HepG2 (cell line): ENCODE results near the gene C7orf57. TPM values are rescaled to one million over a fixed set of nuclear protein-coding genes. Genes with fewer than 3 reads are reported as not detected.

ENCODE experiments used
- ATAC-seq: fragments of 200-7000 bp; cut with Tn5 transposase; 3 replicates; pipeline ENCODE4 v1.9.1; 2020; ENCODE audit warnings: mild to moderate bottlenecking, moderate library complexity
- BruUV-seq: library from RNA; stranded (reverse); fragments of 400-500 nt; replicated peaks from 2 replicates; lab custom pipeline; 2021; lab: Mats Ljungman, UMichigan
- CTCF ChIA-PET: fragments of 300-600 bp; formaldehyde crosslinking; extraction: SDS; loops from one replicate; lab custom pipeline; 2021; ENCODE audit warnings: low total read pairs, inconsistent platforms, low intra/inter-chr PET ratio; lab: Yijun Ruan, JAX
- POLR2A ChIA-PET: fragments of 350-600 bp; sonication (Branson Sonifier 250); formaldehyde crosslinking; loops from one replicate; lab custom pipeline; 2020; ENCODE audit warnings: antibody characterized with exemption, inconsistent platforms; lab: Yijun Ruan, JAX
- DNase-seq: peaks from one replicate; pipeline ENCODE4 v3.0.0-alpha.2; 2015; ENCODE audit warnings: low spot score
- FAIRE-seq: peaks from 3 replicates; lab custom pipeline; 2011; peaks lifted over from hg19 to GRCh38; lab: Jason Lieb, UNC
- H2AFZ ChIP-seq: one replicate; pipeline ENCODE4 v1.6.1; 2011; ENCODE audit warnings: low read length, inconsistent platforms
- H3K27ac ChIP-seq: fragments of 300-600 bp; 3 replicates; pipeline ENCODE4 v1.8.0; 2011; ENCODE audit warnings: mixed run types, mild to moderate bottlenecking, mixed read lengths, low read length, inconsistent platforms; ENCODE audit not compliant: insufficient read depth; ENCODE audit errors: extremely low read length
- H3K27me3 ChIP-seq, 2 experiments: fragments of 200-600 bp in 1 of 2; 2 replicates in 1 of 2; 3 replicates in 1 of 2; pipeline versions ENCODE4 v1.6.0 to v1.8.0; 2011; ENCODE audit warnings: low read length in 2 of 2, mild to moderate bottlenecking in 2 of 2, moderate library complexity in 2 of 2, inconsistent platforms in 1 of 2; ENCODE audit not compliant: insufficient read depth in 2 of 2, control insufficient read depth in 1 of 2
- H3K36me3 ChIP-seq, 2 experiments: fragments of 200-600 bp in 1 of 2; replicated peaks in 1 of 2; 2 replicates in 1 of 2; 3 replicates in 1 of 2; pipeline versions ENCODE4 v1.5.1 to v1.8.0; 2011; ENCODE audit warnings: low read length in 2 of 2, inconsistent platforms in 1 of 2; ENCODE audit not compliant: insufficient read depth in 2 of 2, control insufficient read depth in 1 of 2
- H3K4me1 ChIP-seq: 2 replicates; pipeline ENCODE4 v1.5.1; 2012; ENCODE audit warnings: low read length, inconsistent platforms; ENCODE audit not compliant: insufficient read depth
- H3K4me2 ChIP-seq: 2 replicates; pipeline ENCODE4 v1.6.0; 2011; ENCODE audit warnings: low read depth, low read length, inconsistent platforms
- H3K4me3 ChIP-seq, 3 experiments: fragments of 200-600 bp in 1 of 3; sonication (generic), shearing (Covaris generic) in 1 of 3; replicated peaks in 1 of 3; 2 replicates each; pipeline ENCODE4 v1.5.1; 2011 to 2016; ENCODE audit warnings: low read length in 3 of 3, inconsistent platforms in 2 of 3, low read depth in 2 of 3, mild to moderate bottlenecking in 2 of 3, control low read depth in 1 of 3, mixed read lengths in 1 of 3; ENCODE audit not compliant: insufficient read depth in 1 of 3
- H3K79me2 ChIP-seq: one replicate; pipeline ENCODE4 v1.6.1; 2011; ENCODE audit warnings: low read length, inconsistent platforms; ENCODE audit not compliant: insufficient read depth
- H3K9ac ChIP-seq: 2 replicates; pipeline ENCODE4 v1.6.0; 2011; ENCODE audit warnings: mild to moderate bottlenecking, low read depth, low read length, inconsistent platforms; ENCODE audit not compliant: insufficient read depth
- H3K9me3 ChIP-seq: 2 replicates; pipeline ENCODE4 v1.5.1; 2012; ENCODE audit warnings: mild to moderate bottlenecking, low read length
- H4K20me1 ChIP-seq: 2 replicates; pipeline ENCODE4 v1.6.0; 2011; ENCODE audit warnings: inconsistent platforms, mild to moderate bottlenecking, low read length, moderate library complexity; ENCODE audit not compliant: insufficient read depth
- EP300 ChIP-seq, 3 experiments: sonication (generic) in 1 of 3; formaldehyde crosslinking in 1 of 3; IDR thresholded peaks; 2 replicates each; pipeline versions ENCODE4 v1.5.1 to v1.6.1; 2011 to 2020; ENCODE audit warnings: low read depth in 2 of 3, low read length in 2 of 3, borderline replicate concordance in 1 of 3, improper control_type of control experiment in 1 of 3, mild to moderate bottlenecking in 1 of 3, missing genetic modification reagents in 1 of 3, moderate library complexity in 1 of 3
- KDM5A ChIP-seq: fragments of 200-600 bp; sonication (generic); IDR thresholded peaks from 2 replicates; pipeline ENCODE4 v1.7.0; 2018; ENCODE audit warnings: antibody characterized with exemption, mild to moderate bottlenecking, low read length, borderline replicate concordance
- KDM6A ChIP-seq: IDR thresholded peaks from 2 replicates; pipeline ENCODE4 v1.6.1; 2016; ENCODE audit warnings: low read depth
- NFYB ChIP-seq: sonication (generic); formaldehyde crosslinking; IDR thresholded peaks from 2 replicates; pipeline ENCODE4 v1.4.0; 2020; ENCODE audit warnings: missing genetic modification reagents
- PAF1 ChIP-seq: IDR thresholded peaks from 2 replicates; pipeline ENCODE4 v1.6.1; 2016; ENCODE audit warnings: missing genetic modification reagents, missing compliant biosample characterization
- RBM22 ChIP-seq: fragments of 200-400 bp; formaldehyde crosslinking; optimal IDR thresholded peaks from 2 replicates; pipeline ENCODE3; 2017; ENCODE audit warnings: mild to moderate bottlenecking, low read length, moderate library complexity
- SRF ChIP-seq: IDR thresholded peaks from 2 replicates; pipeline ENCODE4 v1.6.1; 2011; ENCODE audit warnings: mild to moderate bottlenecking, low read depth, low read length, moderate library complexity
- TMF1 ChIP-seq: sonication (generic); formaldehyde crosslinking; IDR thresholded peaks from 2 replicates; pipeline ENCODE4 v1.8.1; 2022; ENCODE audit warnings: low read depth, missing genetic modification reagents
- ZBTB7B ChIP-seq: sonication (generic); formaldehyde crosslinking; IDR thresholded peaks from 2 replicates; pipeline ENCODE4 v1.4.0; 2020; ENCODE audit warnings: missing genetic modification reagents
- ZFP82 ChIP-seq: sonication (generic); formaldehyde crosslinking; IDR thresholded peaks from 2 replicates; pipeline ENCODE4 v1.5.1; 2020; ENCODE audit warnings: mild to moderate bottlenecking, missing genetic modification reagents, borderline replicate concordance
- ZNF44 ChIP-seq: sonication (generic); formaldehyde crosslinking; IDR thresholded peaks from 2 replicates; pipeline ENCODE4 v1.5.1; 2020; ENCODE audit warnings: mild to moderate bottlenecking, missing genetic modification reagents
- ZNF530 ChIP-seq: sonication (generic); formaldehyde crosslinking; IDR thresholded peaks from 2 replicates; pipeline ENCODE4 v1.5.0; 2020; ENCODE audit warnings: low read depth, mild to moderate bottlenecking, missing genetic modification reagents
- ZNF703 ChIP-seq: sonication (generic); formaldehyde crosslinking; IDR thresholded peaks from 2 replicates; pipeline ENCODE4 v1.5.1; 2020; ENCODE audit warnings: missing genetic modification reagents, mild to moderate bottlenecking, moderate library complexity, borderline replicate concordance
- WGBS: methylation state at CpG from one replicate; pipeline ENCODE4 v1.1.6; 2017; ENCODE audit warnings: low lambda C conversion rate; 5-methylcytosine and 5-hydroxymethylcytosine counted together
- in situ Hi-C: cut with HindIII; loops from 2 replicates; pipeline ENCODE4 v1.10.0; 2017; ENCODE audit warnings: low pct_unique_long_range_greater_than_20kb; ENCODE audit not compliant: extremely low pct_ligation_motif_present
- intact Hi-C: fragments of 100-400 bp; cut with micrococcal nuclease; formaldehyde crosslinking; loops from one replicate; pipeline ENCODE4 v1.10.0; 2022; ENCODE audit not compliant: unreplicated experiment
- polyA plus RNA-seq, 8 experiments: library from polyadenylated mRNA; depleted of rRNA in 3 of 8; stranded (reverse) in 7 of 8; unstranded in 1 of 8; fragments of >200 nt; fragmentation: Illumina TruSeq in 4 of 8; extraction: Trizol in 4 of 8; gene quantifications; 2 replicates each; pipeline versions ENCODE4 v1.2.1 to v1.2.3, GENCODE V29; 2011 to 2016; ENCODE audit warnings: low read depth in 4 of 8, missing spikeins in 1 of 8, mixed read lengths in 1 of 8; ENCODE audit not compliant: insufficient read depth in 1 of 8
- total RNA-seq, 5 experiments: library from RNA; depleted of rRNA; stranded (reverse); fragments of >200 nt; fragmentation: Illumina TruSeq; extraction: Trizol; gene quantifications; 2 replicates each; pipeline ENCODE4 v1.2.3, GENCODE V29; 2016; ENCODE audit warnings: low read depth in 1 of 5
- TF ChIP-seq, protein P1 (sequence below): sonication (generic); formaldehyde crosslinking; IDR thresholded peaks from 2 replicates; pipeline ENCODE4 v1.5.1; 2020; ENCODE audit warnings: missing genetic modification reagents, mild to moderate bottlenecking, borderline replicate concordance
- TF ChIP-seq, protein P2 (sequence below): sonication (generic); formaldehyde crosslinking; IDR thresholded peaks from 2 replicates; pipeline ENCODE4 v1.4.0; 2020; ENCODE audit warnings: missing genetic modification reagents, mild to moderate bottlenecking, borderline replicate concordance

The C7orf57 gene
- total and polyA plus RNA-seq, 2 of the 13 experiments (the other 11 are each of a cell fraction or from before 2014, with no cell fraction given): not detected

DNA sequence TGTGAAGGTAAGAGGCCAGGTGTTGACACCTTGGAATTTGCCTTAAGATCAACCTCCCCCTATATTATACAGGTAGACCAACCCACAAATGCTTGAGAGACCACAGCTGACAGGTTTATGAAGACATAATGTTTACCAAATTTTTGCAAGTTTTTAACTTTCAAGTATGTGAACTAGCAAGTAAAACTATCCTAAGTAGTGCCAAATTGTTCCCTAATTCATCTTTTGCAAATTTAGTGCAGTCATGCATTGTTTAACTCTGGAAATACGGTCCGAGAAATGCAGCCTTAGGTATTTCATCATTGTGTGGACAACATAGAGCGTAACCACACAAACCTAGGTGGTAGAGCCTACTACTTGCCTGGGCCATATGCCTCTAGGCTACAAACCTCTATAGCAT, 64.4 kb downstream of the C7orf57 start (continued):
- TF ChIP-seq EP300 (IDR thresholded peaks at IDR 0.05; ENCODE audit: low read depth in 2 of 2, low read length in 2 of 2) (no peak), EP300 (CRISPR knock-in tag; IDR thresholded peaks at IDR 0.05; ENCODE audit: borderline replicate concordance) (no peak), ZNF530 (CRISPR knock-in tag) (no peak), PAF1 (CRISPR knock-in tag) (no peak), KDM6A (CRISPR knock-in tag) (no peak), SRF (no peak), TMF1 (CRISPR knock-in tag) (no peak)
- TF ChIP-seq, protein P1, sequence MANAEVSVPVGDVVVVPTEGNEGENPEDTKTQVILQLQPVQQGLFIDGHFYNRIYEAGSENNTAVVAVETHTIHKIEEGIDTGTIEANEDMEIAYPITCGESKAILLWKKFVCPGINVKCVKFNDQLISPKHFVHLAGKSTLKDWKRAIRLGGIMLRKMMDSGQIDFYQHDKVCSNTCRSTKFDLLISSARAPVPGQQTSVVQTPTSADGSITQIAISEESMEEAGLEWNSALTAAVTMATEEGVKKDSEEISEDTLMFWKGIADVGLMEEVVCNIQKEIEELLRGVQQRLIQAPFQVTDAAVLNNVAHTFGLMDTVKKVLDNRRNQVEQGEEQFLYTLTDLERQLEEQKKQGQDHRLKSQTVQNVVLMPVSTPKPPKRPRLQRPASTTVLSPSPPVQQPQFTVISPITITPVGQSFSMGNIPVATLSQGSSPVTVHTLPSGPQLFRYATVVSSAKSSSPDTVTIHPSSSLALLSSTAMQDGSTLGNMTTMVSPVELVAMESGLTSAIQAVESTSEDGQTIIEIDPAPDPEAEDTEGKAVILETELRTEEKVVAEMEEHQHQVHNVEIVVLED (CRISPR knock-in tag): no peak
- TF ChIP-seq, protein P2, sequence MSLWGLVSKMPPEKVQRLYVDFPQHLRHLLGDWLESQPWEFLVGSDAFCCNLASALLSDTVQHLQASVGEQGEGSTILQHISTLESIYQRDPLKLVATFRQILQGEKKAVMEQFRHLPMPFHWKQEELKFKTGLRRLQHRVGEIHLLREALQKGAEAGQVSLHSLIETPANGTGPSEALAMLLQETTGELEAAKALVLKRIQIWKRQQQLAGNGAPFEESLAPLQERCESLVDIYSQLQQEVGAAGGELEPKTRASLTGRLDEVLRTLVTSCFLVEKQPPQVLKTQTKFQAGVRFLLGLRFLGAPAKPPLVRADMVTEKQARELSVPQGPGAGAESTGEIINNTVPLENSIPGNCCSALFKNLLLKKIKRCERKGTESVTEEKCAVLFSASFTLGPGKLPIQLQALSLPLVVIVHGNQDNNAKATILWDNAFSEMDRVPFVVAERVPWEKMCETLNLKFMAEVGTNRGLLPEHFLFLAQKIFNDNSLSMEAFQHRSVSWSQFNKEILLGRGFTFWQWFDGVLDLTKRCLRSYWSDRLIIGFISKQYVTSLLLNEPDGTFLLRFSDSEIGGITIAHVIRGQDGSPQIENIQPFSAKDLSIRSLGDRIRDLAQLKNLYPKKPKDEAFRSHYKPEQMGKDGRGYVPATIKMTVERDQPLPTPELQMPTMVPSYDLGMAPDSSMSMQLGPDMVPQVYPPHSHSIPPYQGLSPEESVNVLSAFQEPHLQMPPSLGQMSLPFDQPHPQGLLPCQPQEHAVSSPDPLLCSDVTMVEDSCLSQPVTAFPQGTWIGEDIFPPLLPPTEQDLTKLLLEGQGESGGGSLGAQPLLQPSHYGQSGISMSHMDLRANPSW (CRISPR knock-in tag): no peak

DNA sequence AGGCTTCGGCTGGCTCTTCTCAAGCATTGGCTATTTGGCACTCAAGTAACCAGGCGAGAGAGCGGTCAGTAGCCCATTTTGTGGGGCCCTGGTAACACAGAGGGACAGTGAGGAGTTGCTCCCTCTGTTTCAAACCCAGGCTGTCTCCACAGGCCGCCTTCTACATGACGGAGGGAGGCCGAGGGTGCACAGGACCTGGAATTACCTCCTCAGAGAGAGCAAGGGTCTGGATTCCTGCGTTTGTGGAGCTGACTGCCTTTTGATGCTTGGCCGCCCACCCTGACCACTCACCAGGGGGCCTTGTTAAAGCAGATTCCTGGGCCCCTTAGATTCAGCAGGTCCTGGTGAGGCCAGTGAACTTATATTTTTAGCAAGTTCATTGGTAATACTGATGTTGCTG, 66.0 kb downstream of the C7orf57 start:
- ChIA-PET POLR2A (interaction anchor here (1.8 kb wide), 1 partner anchor 12 kb away, joined by 7 read pairs; the partner anchor contains the start of gene UPP1), CTCF (no interaction called here)
- TF ChIP-seq NFYB (CRISPR knock-in tag) (no peak), ZNF44 (CRISPR knock-in tag) (no peak), ZNF703 (no peak), ZBTB7B (CRISPR knock-in tag) (no peak), KDM5A (no peak), ZFP82 (CRISPR knock-in tag) (no peak), RBM22 (no peak)
- H3K79me2 ChIP-seq: no peaks in the 10 kb centered on the region
- H3K4me3 ChIP-seq: no peak overlapping the region
- H3K4me1 ChIP-seq: no peaks in the 10 kb centered on the region
- WGBS: 97% methylated on average over 6 of the region's 8 CpGs
- H3K9me3 ChIP-seq: no peaks in the 10 kb centered on the region
- no peaks in the 10 kb centered on the region for H4K20me1 ChIP-seq
- H3K27ac ChIP-seq: no peak overlapping the region
- no TSS peak for BruUV-seq
- DNase-seq: no peak
- H3K36me3 ChIP-seq: peaks cover 15 to 19% of the 10 kb centered on the region in 2 experiments; a peak in 4 of 5 replicates
- FAIRE-seq: no peak
- no peak overlapping the region for H3K4me2 ChIP-seq
- H3K9ac ChIP-seq: no peak overlapping the region
- no peak overlapping the region for H2AFZ ChIP-seq
- no peak for ATAC-seq
- intact Hi-C loops: no loop called here
- no peaks in the 10 kb centered on the region for H3K27me3 ChIP-seq
- in situ Hi-C loops: loop anchor here (25.0 kb wide), 1 partner anchor 839 kb away; no protein-coding TSS in a partner anchor
